NCI-H187 treated with DMSO at 0.1 percent for 48 hours (cell line): ENCODE measurements around the gene RABGAP1L.
"Not testable (repeated sequence)": the region's sequence is repeated elsewhere in the genome, so short reads cannot be mapped to it uniquely, and the experiment has no call there.

Source experiments
- DNase-seq: peaks from one replicate; lab custom pipeline; 2025; lab: John Stamatoyannopoulos, UW

RABGAP1L gene

GRCh38 chr1:175042650-175043049, 883.3 kb downstream of the RABGAP1L start:
- DNase-seq: no peak

- no peak for DNase-seq
Observed at GRCh38 chr1:175043824-175044223, 884.5 kb downstream of the RABGAP1L start.

GRCh38 chr1:175044591-175044990, 885.3 kb downstream of the RABGAP1L start:
- not testable (repeated sequence) for DNase-seq
